GM23338 (cell line): Measurements from ENCODE around the gene CA5B. TPM values are rescaled to one million over a fixed set of nuclear protein-coding genes. Genes with fewer than 3 reads are reported as not detected.

ENCODE experiments used
- ATAC-seq: fragments of 200-7000 bp; cut with Tn5 transposase; 3 replicates; pipeline ENCODE4 v1.9.1; 2020
- DNase-seq: peaks from one replicate; pipeline ENCODE4 v3.0.0-alpha.2; 2015; ENCODE audit warnings: low spot score
- H2AFZ ChIP-seq: fragments of 200-600 bp; sonication (generic); 2 replicates; pipeline ENCODE4 v1.8.0; 2016; ENCODE audit warnings: antibody characterized with exemption, mild to moderate bottlenecking, moderate library complexity
- H3F3A ChIP-seq: fragments of 200-600 bp; sonication (generic); replicated peaks from 2 replicates; pipeline ENCODE4 v1.8.0; 2017; ENCODE audit warnings: antibody characterized with exemption, mixed run types, low read depth
- H3K27ac ChIP-seq: fragments of 200-600 bp; sonication (generic); 2 replicates; pipeline ENCODE4 v1.6.1; 2016; ENCODE audit warnings: low read depth
- H3K27me3 ChIP-seq: fragments of 200-600 bp; sonication (generic); 2 replicates; pipeline ENCODE4 v1.8.0; 2016; ENCODE audit warnings: mild to moderate bottlenecking, mixed run types, moderate library complexity; ENCODE audit not compliant: insufficient read depth
- H3K36me3 ChIP-seq: fragments of 200-600 bp; sonication (generic); 2 replicates; pipeline ENCODE4 v1.8.0; 2016; ENCODE audit warnings: mild to moderate bottlenecking; ENCODE audit not compliant: insufficient read depth
- H3K4me1 ChIP-seq: fragments of 200-600 bp; sonication (generic); 2 replicates; pipeline ENCODE4 v1.8.0; 2016; ENCODE audit warnings: mild to moderate bottlenecking, moderate library complexity; ENCODE audit not compliant: insufficient read depth
- H3K4me2 ChIP-seq: fragments of 200-600 bp; sonication (generic); 2 replicates; pipeline ENCODE4 v1.7.1; 2017; ENCODE audit warnings: mixed run types
- H3K4me3 ChIP-seq: fragments of 200-600 bp; sonication (generic); 2 replicates; pipeline ENCODE4 v1.6.1; 2016; ENCODE audit warnings: mixed run types
- H3K79me2 ChIP-seq: fragments of 200-600 bp; sonication (generic); replicated peaks from 2 replicates; pipeline ENCODE4 v1.8.0; 2017; ENCODE audit warnings: mild to moderate bottlenecking; ENCODE audit not compliant: insufficient read depth
- H3K9me2 ChIP-seq: fragments of 200-600 bp; sonication (generic); 2 replicates; pipeline ENCODE4 v1.8.0; 2017; ENCODE audit not compliant: insufficient read depth
- H4K20me1 ChIP-seq: fragments of 200-600 bp; sonication (generic); replicated peaks from 2 replicates; pipeline ENCODE4 v1.8.0; 2017; ENCODE audit warnings: mild to moderate bottlenecking; ENCODE audit not compliant: insufficient read depth
- H3K27ac Mint-ChIP-seq: 2 replicates; pipeline ENCODE4 v1.8.0; 2020; ENCODE audit warnings: inconsistent platforms, mild to moderate bottlenecking, moderate library complexity, mixed read lengths
- H3K27me3 Mint-ChIP-seq: 3 replicates; pipeline ENCODE4 v1.8.0; 2022; ENCODE audit warnings: low read depth, mild to moderate bottlenecking, moderate library complexity, mixed read lengths, inconsistent platforms; ENCODE audit not compliant: insufficient read depth, poor library complexity
- H3K36me3 Mint-ChIP-seq: 3 replicates; pipeline ENCODE4 v1.8.0; 2021; ENCODE audit warnings: low read depth, mild to moderate bottlenecking, inconsistent platforms, moderate library complexity, mixed read lengths
- H3K4me1 Mint-ChIP-seq: 3 replicates; pipeline ENCODE4 v1.8.0; 2020; ENCODE audit warnings: mild to moderate bottlenecking, inconsistent platforms, mixed read lengths
- H3K4me3 Mint-ChIP-seq: 3 replicates; pipeline ENCODE4 v1.8.0; 2021; ENCODE audit warnings: moderate library complexity, mild to moderate bottlenecking, inconsistent platforms, mixed read lengths
- H3K9me3 Mint-ChIP-seq: 3 replicates; pipeline ENCODE4 v1.8.0; 2020; ENCODE audit warnings: moderate library complexity, mild to moderate bottlenecking, inconsistent platforms, mixed read lengths
- CREB1 ChIP-seq: fragments of 250-450 bp; sonication (Bioruptor Pico); IDR thresholded peaks from 2 replicates; pipeline ENCODE4 v1.5.0; 2020; ENCODE audit warnings: low read depth, mild to moderate bottlenecking, moderate library complexity
- ETS1 ChIP-seq: IDR thresholded peaks from 2 replicates; pipeline ENCODE4 v1.6.1; 2016; ENCODE audit warnings: antibody characterized with exemption
- EZH2 ChIP-seq: fragments of 200-600 bp; sonication (generic); IDR thresholded peaks from one replicate; pipeline ENCODE4 v1.8.0; 2017; ENCODE audit warnings: antibody characterized with exemption, mild to moderate bottlenecking, low read depth; ENCODE audit not compliant: unreplicated experiment
- EZH2phosphoT487 ChIP-seq: fragments of 200-600 bp; sonication (generic); IDR thresholded peaks from one replicate; pipeline ENCODE4 v1.8.1; 2018; ENCODE audit warnings: antibody characterized with exemption; ENCODE audit not compliant: unreplicated experiment
- JUNB ChIP-seq: IDR thresholded peaks from one replicate; pipeline ENCODE4 v1.6.1; 2016; ENCODE audit warnings: antibody characterized with exemption; ENCODE audit not compliant: unreplicated experiment
- NANOG ChIP-seq: IDR thresholded peaks from 2 replicates; pipeline ENCODE4 v1.6.1; 2016; ENCODE audit warnings: antibody characterized with exemption, borderline replicate concordance
- POLR2AphosphoS5 ChIP-seq: IDR thresholded peaks from 2 replicates; pipeline ENCODE4 v1.6.1; 2016; ENCODE audit warnings: antibody characterized with exemption, low read depth
- REST ChIP-seq: IDR thresholded peaks from one replicate; pipeline ENCODE4 v1.6.1; 2018; ENCODE audit warnings: antibody characterized with exemption; ENCODE audit not compliant: unreplicated experiment
- STAT1 ChIP-seq: IDR thresholded peaks from one replicate; pipeline ENCODE4 v1.6.1; 2016; ENCODE audit warnings: antibody characterized with exemption; ENCODE audit not compliant: unreplicated experiment
- ZNF114 ChIP-seq: fragments of 250-450 bp; sonication (Bioruptor Pico); IDR thresholded peaks from 2 replicates; pipeline ENCODE4 v1.5.0; 2020; ENCODE audit warnings: mild to moderate bottlenecking, moderate library complexity
- ZNF331 ChIP-seq: fragments of 250-450 bp; sonication (Bioruptor Pico); IDR thresholded peaks from 2 replicates; pipeline ENCODE4 v1.5.0; 2020; ENCODE audit warnings: low read depth, mild to moderate bottlenecking, moderate library complexity
- polyA plus RNA-seq: library from polyadenylated mRNA; unstranded; fragments of >200 nt; fragmentation: Nextera tagmentation; extraction: Ambion mirVana; gene quantifications from 2 replicates; pipeline ENCODE4 v1.2.1, GENCODE V29; 2016
- total RNA-seq: library from RNA; depleted of rRNA; stranded (reverse); fragments of >200 nt; shearing (Covaris generic); gene quantifications from 2 replicates; pipeline ENCODE4 v1.2.3, GENCODE V29; 2014
- TF ChIP-seq, protein P1 (sequence below): fragments of 250-450 bp; sonication (Bioruptor Pico); IDR thresholded peaks from 2 replicates; pipeline ENCODE4 v1.5.0; 2020; ENCODE audit warnings: mild to moderate bottlenecking, moderate library complexity
- TF ChIP-seq, protein P2 (sequence below), 2 experiments: fragments of 200-600 bp in 1 of 2; sonication (generic) in 1 of 2; conservative IDR thresholded peaks; 2 replicates each; pipeline versions ENCODE4 v1.5.1 to v1.6.1; 2016 to 2017; ENCODE audit warnings: antibody characterized with exemption in 2 of 2, low read depth in 2 of 2, mild to moderate bottlenecking in 2 of 2, moderate library complexity in 1 of 2

The CA5B gene
- total and polyA plus RNA-seq, 2 experiments from 2014 or later: 4.8 to 6.1 TPM

DNA sequence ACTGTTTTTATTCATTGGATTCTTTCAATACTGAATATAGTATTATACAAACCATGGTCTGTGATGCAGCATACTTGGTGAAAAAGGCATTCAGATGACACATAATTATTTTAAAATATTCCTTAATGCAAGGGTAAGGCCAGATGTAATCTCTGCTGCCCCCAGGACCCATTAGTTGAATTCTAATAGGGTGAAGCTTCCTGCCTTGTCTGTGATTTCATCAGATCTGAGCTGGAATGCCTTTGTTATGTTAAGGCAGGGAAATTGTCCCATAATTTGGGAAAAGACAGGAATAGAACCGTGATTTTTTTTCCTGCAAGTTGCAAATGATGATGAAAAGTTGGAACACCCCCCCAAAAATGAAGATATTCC lies 78.4 kb downstream of the CA5B start:
- peak overlapping the region; percentile 4; the same call in 1 of the 2 replicates for H3K4me2 ChIP-seq
- peak overlapping the region; percentile 87 for H3K27ac ChIP-seq
- H3K4me3 ChIP-seq: no peak overlapping the region
- H4K20me1 ChIP-seq: no peaks in the 10 kb centered on the region
- H3K79me2 ChIP-seq: no peaks in the 10 kb centered on the region
- ATAC-seq (peak; percentile 72), DNase-seq (peak; percentile 51)
- no peak overlapping the region for H3K4me3 Mint-ChIP-seq
- H3K9me2 ChIP-seq: no peaks in the 10 kb centered on the region
- H3F3A ChIP-seq: no peaks in the 10 kb centered on the region
- H3K27me3 ChIP-seq: no peaks in the 10 kb centered on the region
- no peaks in the 10 kb centered on the region for H3K27me3 Mint-ChIP-seq
- H2AFZ ChIP-seq: no peak overlapping the region
- no peaks in the 10 kb centered on the region for H3K9me3 Mint-ChIP-seq
- peaks cover 64% of the 10 kb centered on the region for H3K36me3 Mint-ChIP-seq
- peaks cover 7% of the 10 kb centered on the region; the same call in 1 of the 2 replicates for H3K36me3 ChIP-seq
- peaks cover 23% of the 10 kb centered on the region; the same call in 2 of the 3 replicates for H3K4me1 Mint-ChIP-seq
- no peak for TF ChIP-seq EZH2phosphoT487
- TF ChIP-seq ZNF114 (CRISPR knock-in tag): no peak
- TF ChIP-seq, protein P1, sequence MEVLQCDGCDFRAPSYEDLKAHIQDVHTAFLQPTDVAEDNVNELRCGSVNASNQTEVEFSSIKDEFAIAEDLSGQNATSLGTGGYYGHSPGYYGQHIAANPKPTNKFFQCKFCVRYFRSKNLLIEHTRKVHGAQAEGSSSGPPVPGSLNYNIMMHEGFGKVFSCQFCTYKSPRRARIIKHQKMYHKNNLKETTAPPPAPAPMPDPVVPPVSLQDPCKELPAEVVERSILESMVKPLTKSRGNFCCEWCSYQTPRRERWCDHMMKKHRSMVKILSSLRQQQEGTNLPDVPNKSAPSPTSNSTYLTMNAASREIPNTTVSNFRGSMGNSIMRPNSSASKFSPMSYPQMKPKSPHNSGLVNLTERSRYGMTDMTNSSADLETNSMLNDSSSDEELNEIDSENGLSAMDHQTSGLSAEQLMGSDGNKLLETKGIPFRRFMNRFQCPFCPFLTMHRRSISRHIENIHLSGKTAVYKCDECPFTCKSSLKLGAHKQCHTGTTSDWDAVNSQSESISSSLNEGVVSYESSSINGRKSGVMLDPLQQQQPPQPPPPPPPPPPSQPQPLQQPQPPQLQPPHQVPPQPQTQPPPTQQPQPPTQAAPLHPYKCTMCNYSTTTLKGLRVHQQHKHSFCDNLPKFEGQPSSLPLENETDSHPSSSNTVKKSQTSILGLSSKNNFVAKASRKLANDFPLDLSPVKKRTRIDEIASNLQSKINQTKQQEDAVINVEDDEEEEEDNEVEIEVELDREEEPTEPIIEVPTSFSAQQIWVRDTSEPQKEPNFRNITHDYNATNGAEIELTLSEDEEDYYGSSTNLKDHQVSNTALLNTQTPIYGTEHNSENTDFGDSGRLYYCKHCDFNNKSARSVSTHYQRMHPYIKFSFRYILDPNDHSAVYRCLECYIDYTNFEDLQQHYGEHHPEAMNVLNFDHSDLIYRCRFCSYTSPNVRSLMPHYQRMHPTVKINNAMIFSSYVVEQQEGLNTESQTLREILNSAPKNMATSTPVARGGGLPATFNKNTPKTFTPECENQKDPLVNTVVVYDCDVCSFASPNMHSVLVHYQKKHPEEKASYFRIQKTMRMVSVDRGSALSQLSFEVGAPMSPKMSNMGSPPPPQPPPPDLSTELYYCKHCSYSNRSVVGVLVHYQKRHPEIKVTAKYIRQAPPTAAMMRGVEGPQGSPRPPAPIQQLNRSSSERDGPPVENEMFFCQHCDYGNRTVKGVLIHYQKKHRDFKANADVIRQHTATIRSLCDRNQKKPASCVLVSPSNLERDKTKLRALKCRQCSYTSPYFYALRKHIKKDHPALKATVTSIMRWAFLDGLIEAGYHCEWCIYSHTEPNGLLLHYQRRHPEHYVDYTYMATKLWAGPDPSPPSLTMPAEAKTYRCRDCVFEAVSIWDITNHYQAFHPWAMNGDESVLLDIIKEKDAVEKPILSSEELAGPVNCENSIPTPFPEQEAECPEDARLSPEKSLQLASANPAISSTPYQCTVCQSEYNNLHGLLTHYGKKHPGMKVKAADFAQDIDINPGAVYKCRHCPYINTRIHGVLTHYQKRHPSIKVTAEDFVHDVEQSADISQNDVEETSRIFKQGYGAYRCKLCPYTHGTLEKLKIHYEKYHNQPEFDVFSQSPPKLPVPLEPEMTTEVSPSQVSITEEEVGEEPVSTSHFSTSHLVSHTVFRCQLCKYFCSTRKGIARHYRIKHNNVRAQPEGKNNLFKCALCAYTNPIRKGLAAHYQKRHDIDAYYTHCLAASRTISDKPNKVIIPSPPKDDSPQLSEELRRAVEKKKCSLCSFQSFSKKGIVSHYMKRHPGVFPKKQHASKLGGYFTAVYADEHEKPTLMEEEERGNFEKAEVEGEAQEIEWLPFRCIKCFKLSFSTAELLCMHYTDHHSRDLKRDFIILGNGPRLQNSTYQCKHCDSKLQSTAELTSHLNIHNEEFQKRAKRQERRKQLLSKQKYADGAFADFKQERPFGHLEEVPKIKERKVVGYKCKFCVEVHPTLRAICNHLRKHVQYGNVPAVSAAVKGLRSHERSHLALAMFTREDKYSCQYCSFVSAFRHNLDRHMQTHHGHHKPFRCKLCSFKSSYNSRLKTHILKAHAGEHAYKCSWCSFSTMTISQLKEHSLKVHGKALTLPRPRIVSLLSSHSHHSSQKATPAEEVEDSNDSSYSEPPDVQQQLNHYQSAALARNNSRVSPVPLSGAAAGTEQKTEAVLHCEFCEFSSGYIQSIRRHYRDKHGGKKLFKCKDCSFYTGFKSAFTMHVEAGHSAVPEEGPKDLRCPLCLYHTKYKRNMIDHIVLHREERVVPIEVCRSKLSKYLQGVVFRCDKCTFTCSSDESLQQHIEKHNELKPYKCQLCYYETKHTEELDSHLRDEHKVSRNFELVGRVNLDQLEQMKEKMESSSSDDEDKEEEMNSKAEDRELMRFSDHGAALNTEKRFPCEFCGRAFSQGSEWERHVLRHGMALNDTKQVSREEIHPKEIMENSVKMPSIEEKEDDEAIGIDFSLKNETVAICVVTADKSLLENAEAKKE (CRISPR knock-in tag): no peak
- no peak for TF ChIP-seq NANOG
- TF ChIP-seq STAT1: no peak
- no peak for TF ChIP-seq REST
- no peak for TF ChIP-seq ZNF331 (CRISPR knock-in tag)
- TF ChIP-seq POLR2AphosphoS5: no peak
- no peak for TF ChIP-seq CREB1
- TF ChIP-seq ETS1: no peak
- TF ChIP-seq EZH2: no peak
- TF ChIP-seq, protein P2, sequence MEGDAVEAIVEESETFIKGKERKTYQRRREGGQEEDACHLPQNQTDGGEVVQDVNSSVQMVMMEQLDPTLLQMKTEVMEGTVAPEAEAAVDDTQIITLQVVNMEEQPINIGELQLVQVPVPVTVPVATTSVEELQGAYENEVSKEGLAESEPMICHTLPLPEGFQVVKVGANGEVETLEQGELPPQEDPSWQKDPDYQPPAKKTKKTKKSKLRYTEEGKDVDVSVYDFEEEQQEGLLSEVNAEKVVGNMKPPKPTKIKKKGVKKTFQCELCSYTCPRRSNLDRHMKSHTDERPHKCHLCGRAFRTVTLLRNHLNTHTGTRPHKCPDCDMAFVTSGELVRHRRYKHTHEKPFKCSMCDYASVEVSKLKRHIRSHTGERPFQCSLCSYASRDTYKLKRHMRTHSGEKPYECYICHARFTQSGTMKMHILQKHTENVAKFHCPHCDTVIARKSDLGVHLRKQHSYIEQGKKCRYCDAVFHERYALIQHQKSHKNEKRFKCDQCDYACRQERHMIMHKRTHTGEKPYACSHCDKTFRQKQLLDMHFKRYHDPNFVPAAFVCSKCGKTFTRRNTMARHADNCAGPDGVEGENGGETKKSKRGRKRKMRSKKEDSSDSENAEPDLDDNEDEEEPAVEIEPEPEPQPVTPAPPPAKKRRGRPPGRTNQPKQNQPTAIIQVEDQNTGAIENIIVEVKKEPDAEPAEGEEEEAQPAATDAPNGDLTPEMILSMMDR (conservative IDR thresholded peaks at IDR 0.05; ENCODE audit: low read depth in 2 of 2): no peak
- no peak for TF ChIP-seq JUNB
- H3K27ac Mint-ChIP-seq: peak overlapping the region; percentile 100
- H3K4me1 ChIP-seq: peaks cover 12% of the 10 kb centered on the region
